ENCODE results near the gene TNFRSF17. TPM values are rescaled to one million over a fixed set of nuclear protein-coding genes. Genes with fewer than 3 reads are reported as not detected.

The TNFRSF17 gene
- total RNA-seq, 4 donors from 2014 or later, result not detected

DNA sequence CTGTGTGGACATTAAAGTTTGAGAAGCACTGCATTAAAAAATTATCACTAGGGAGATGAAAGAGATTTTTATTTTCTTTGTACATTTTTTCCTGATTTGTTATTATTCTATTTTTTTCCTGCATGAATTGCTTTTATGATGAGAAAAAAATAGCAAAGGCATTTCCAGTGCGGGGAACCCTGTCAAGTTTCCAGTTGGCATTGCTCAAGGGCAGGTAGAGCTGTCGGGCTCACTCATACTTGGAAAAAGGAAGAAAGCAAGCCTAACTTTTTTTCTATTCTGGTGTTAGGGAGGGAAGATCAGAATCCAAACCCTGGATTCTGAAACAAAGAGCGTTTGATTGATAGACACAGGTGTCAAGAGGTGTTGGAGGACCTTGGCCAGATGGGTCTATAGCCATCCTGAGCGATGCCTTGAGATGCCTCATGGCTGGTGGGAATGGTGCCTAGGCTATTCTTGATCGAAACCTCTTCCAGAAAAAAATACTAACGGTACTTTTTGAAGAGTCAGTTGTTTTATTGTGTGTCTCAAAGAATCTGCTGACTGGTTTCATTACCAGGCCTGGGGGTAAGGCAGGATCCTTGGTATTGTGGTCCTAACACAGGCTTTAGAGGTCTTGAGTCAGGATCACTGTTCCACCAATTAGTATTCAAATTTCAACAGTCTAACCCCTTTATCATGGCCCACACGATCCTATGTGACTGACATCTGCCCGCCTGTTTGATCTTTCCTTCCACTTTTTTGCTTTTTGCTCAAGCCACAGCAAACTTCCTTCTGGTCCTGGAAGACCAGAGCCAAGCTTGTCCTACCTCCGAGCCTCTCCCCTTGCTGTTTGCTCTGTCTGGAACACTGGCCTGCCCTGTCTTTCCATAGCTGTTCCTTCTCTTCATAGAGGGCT is 31.7 kb downstream of the TNFRSF17 start:
- no peaks in the 10 kb centered on the region for H3K27me3 ChIP-seq
- peaks cover 0 to 22% (median 7%) of the 10 kb centered on the region in 4 donors for H3K4me1 ChIP-seq
- WGBS, 2 donors, result 75 to 76% methylated on average over 9 of the region's 9 CpGs
- TF ChIP-seq, protein P1, sequence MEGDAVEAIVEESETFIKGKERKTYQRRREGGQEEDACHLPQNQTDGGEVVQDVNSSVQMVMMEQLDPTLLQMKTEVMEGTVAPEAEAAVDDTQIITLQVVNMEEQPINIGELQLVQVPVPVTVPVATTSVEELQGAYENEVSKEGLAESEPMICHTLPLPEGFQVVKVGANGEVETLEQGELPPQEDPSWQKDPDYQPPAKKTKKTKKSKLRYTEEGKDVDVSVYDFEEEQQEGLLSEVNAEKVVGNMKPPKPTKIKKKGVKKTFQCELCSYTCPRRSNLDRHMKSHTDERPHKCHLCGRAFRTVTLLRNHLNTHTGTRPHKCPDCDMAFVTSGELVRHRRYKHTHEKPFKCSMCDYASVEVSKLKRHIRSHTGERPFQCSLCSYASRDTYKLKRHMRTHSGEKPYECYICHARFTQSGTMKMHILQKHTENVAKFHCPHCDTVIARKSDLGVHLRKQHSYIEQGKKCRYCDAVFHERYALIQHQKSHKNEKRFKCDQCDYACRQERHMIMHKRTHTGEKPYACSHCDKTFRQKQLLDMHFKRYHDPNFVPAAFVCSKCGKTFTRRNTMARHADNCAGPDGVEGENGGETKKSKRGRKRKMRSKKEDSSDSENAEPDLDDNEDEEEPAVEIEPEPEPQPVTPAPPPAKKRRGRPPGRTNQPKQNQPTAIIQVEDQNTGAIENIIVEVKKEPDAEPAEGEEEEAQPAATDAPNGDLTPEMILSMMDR (IDR thresholded peaks at IDR 0.05), result no peak
- TF ChIP-seq POLR2A (IDR thresholded peaks at IDR 0.05), result no peak
- TF ChIP-seq EP300 (IDR thresholded peaks at IDR 0.05), result no peak
- H3K27ac ChIP-seq, result no peak overlapping the region
- peaks cover 0 to 29% (median 0%) of the 10 kb centered on the region in 3 donors for H3K36me3 ChIP-seq
- DNase-seq (ENCODE audit: low spot score in 2 of 2), result no peak
- no peak overlapping the region for H3K4me3 ChIP-seq
- H3K9me3 ChIP-seq, result no peaks in the 10 kb centered on the region

DNA sequence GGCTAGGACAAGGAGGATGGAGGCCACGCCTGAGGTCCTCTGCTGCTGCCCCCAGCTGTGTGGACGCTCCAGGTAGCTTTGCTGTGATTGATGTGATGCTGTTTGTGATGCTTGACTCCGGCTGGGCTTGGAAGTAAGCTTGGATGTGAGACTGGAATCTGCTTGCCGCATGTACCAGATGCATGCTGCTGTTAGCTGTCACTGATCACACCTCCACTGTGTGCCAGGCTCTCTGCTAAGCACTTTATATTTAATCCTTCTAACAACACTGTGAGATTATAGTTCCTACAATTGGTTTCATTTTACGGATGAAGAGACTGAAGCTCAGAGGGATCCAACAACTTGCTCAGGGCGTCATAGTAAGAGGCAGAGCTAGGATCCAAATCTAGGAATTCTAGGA is 35.0 kb downstream of the TNFRSF17 start:
- TF ChIP-seq POLR2A (IDR thresholded peaks at IDR 0.05), result no peak
- TF ChIP-seq, protein P1 (IDR thresholded peaks at IDR 0.05), result no peak
- no peak for TF ChIP-seq EP300 (IDR thresholded peaks at IDR 0.05)
- Histone ChIP-seq H3K4me3 (no peak overlapping the region), H3K36me3 (peaks cover 0 to 53% (median 0%) of the 10 kb centered on the region in 3 donors), H3K27ac (no peak overlapping the region), H3K9me3 (no peaks in the 10 kb centered on the region), H3K4me1 (peaks cover 0 to 8% (median 0%) of the 10 kb centered on the region in 4 donors), H3K27me3 (no peaks in the 10 kb centered on the region)
- WGBS, 2 donors, result 81 to 86% methylated on average over 6 of the region's 6 CpGs
- no peak for DNase-seq (ENCODE audit: low spot score in 2 of 2)

DNA sequence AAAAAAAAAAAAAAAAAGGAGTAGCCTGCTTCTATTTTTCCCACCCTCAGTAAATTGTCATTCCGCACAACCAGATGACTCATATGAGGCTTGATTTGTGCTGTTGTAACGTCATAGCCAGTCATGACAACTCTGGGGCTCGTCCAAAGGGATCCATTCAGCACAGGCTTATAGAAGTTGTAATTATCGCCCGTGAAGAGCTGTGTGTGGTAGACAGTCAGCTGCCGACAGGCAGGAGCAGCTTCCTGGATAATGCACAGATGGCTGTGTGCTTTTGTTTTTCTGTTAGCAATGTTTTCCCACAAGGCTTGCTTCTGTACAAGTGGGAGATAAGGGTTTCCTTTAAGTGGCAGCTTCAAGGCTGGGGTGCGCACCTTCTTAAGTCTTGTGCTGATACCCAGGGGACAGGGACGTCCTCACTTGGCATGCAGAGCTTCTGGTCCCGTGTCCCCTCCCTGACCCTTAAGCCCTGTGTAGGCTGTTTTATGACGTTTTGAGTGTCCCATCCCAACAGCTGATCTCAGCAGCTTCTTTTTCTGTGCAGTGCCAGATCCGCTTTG is 37.5 kb downstream of the TNFRSF17 start:
- H3K27ac ChIP-seq, result no peak overlapping the region
- 47 to 52% methylated on average over 11 of the region's 11 CpGs for WGBS, 2 donors
- no peak for DNase-seq (ENCODE audit: low spot score in 2 of 2)
- no peaks in the 10 kb centered on the region for H3K9me3 ChIP-seq
- H3K4me1 ChIP-seq, result no peaks in the 10 kb centered on the region
- TF ChIP-seq, protein P1 (IDR thresholded peaks at IDR 0.05), result no peak
- TF ChIP-seq EP300 (IDR thresholded peaks at IDR 0.05), result no peak
- TF ChIP-seq POLR2A (IDR thresholded peaks at IDR 0.05), result no peak
- no peak overlapping the region for H3K4me3 ChIP-seq
- peaks cover 0 to 66% (median 0%) of the 10 kb centered on the region in 3 donors for H3K36me3 ChIP-seq
- H3K27me3 ChIP-seq, result no peaks in the 10 kb centered on the region

DNA sequence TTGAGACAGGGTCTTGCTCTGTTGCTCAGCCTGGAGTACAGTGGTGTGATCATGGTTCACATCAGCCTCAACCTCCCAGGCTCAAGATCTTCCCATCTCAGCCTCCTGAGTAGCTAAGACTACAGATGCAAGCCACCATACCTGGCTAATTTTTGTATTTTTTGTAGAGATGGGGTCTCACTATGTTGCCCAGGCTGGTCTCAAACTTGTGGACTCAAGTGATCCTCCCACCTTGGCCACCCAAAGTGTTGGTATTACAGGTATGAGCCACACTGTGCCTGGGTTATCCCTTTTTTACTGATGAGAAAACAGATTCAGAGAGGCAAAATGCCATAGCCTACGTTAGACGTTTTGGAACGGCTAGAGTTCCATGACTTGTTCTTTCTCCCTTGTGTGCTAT is 41.6 kb downstream of the TNFRSF17 start:
- TF ChIP-seq POLR2A (IDR thresholded peaks at IDR 0.05) (no peak), EP300 (IDR thresholded peaks at IDR 0.05) (no peak)
- TF ChIP-seq, protein P1 (IDR thresholded peaks at IDR 0.05), result no peak
- Histone ChIP-seq H3K27ac (no peak overlapping the region), H3K36me3 (peaks cover 0 to 49% (median 0%) of the 10 kb centered on the region in 3 donors), H3K4me1 (peaks cover 0 to 6% (median 0%) of the 10 kb centered on the region in 4 donors), H3K9me3 (no peaks in the 10 kb centered on the region), H3K27me3 (no peaks in the 10 kb centered on the region), H3K4me3 (no peak overlapping the region)
- DNase-seq (ENCODE audit: low spot score in 2 of 2), result no peak
- 80 to 88% methylated on average over 3 of the region's 3 CpGs for WGBS, 2 donors

DNA sequence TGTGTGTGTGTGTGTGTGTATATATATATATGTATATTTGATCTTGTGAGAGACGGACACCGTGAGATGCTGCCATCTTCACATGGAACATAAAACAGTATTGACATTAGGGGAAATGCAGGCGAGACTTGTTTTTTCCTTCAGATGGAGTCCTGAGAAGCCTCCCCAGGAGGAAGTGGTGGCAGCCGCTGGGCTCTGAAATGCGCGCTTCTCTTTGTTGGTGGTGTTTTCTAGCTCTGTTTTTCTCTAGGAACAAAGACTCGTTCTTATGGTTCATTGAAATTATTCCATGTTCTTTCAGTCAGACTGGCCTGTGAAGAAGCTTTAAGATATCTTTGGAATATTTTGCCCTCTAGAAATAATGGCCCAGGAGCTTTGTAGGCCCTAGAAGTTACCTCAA is 44.5 kb downstream of the TNFRSF17 start:
- Histone ChIP-seq H3K4me1 (peaks cover 0 to 6% (median 0%) of the 10 kb centered on the region in 4 donors), H3K27me3 (no peaks in the 10 kb centered on the region), H3K27ac (peak overlapping the region in 3 of 4 donors; percentile 48 to 75 (median 65)), H3K4me3 (no peak overlapping the region), H3K9me3 (no peaks in the 10 kb centered on the region), H3K36me3 (peaks cover 0 to 30% (median 0%) of the 10 kb centered on the region in 3 donors)
- 54 to 56% methylated on average over 7 of the region's 7 CpGs for WGBS, 2 donors
- no peak for DNase-seq (ENCODE audit: low spot score in 2 of 2)
- TF ChIP-seq POLR2A (IDR thresholded peaks at IDR 0.05) (no peak), EP300 (IDR thresholded peaks at IDR 0.05) (no peak)
- TF ChIP-seq, protein P1 (IDR thresholded peaks at IDR 0.05), result no peak

All from tibial nerve (tissue), 4 donors.